Neutrophil (primary cell): Measurements from ENCODE around the gene KRTAP10-2.

ENCODE experiments used
- H3K27ac ChIP-seq: fragments of 200-600 bp; sonication (generic); 2 replicates; pipeline ENCODE4 v1.5.1; 2016; ENCODE audit warnings: mild to moderate bottlenecking, moderate library complexity
- H3K27me3 ChIP-seq: fragments of 200-600 bp; sonication (generic); 2 replicates; pipeline ENCODE4 v1.6.0; 2016; ENCODE audit warnings: mild to moderate bottlenecking
- H3K36me3 ChIP-seq: fragments of 200-600 bp; sonication (generic); 2 replicates; pipeline ENCODE4 v1.5.1; 2017
- H3K4me1 ChIP-seq, 2 experiments: fragments of 200-600 bp in 1 of 2; sonication (generic) in 1 of 2; 1 replicate in 1 of 2; 2 replicates in 1 of 2; pipeline versions ENCODE4 v1.5.1 to v1.6.1; 2013 to 2016; ENCODE audit warnings: low read depth in 1 of 2, low read length in 1 of 2, mild to moderate bottlenecking in 1 of 2, moderate library complexity in 1 of 2; ENCODE audit not compliant: control insufficient read depth in 1 of 2, insufficient read depth in 1 of 2
- H3K4me3 ChIP-seq, 2 experiments: fragments of 200-600 bp in 1 of 2; sonication (generic) in 1 of 2; 1 replicate in 1 of 2; 2 replicates in 1 of 2; pipeline ENCODE4 v1.5.1; 2013 to 2016; ENCODE audit warnings: low read depth in 1 of 2, low read length in 1 of 2, mild to moderate bottlenecking in 1 of 2, moderate library complexity in 1 of 2
- H3K9me3 ChIP-seq: fragments of 200-600 bp; sonication (generic); 2 replicates; pipeline ENCODE4 v1.5.1; 2016
- CTCF ChIP-seq: fragments of 200-600 bp; sonication (generic); IDR thresholded peaks from 2 replicates; pipeline ENCODE4 v1.5.1; 2016; ENCODE audit warnings: antibody characterized with exemption

Gene KRTAP10-2

DNA sequence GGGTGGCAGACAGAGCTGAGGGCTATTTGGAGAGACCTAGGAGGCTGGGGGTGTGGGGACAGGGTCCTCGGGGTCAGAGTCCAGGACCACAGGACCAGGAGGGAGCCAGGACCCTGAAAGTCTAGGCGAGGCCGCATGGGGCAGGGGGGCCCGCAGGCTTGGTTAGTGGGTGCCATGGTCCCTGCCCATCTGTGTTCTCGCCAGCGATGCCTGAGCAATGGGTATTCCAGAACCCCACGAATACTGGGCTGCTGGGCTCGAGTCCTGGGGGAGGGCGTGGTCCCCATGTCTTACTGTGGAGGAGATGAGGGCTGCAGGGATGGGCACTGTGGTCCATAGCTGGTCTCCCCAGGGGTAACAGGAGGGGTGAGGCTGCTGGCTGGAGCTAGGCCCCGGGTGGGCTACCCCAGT, 39.0 kb upstream of the KRTAP10-2 start:
- no peaks in the 10 kb centered on the region for H3K4me1 ChIP-seq
- no peak for TF ChIP-seq CTCF
- peaks cover 27% of the 10 kb centered on the region for H3K27me3 ChIP-seq
- H3K9me3 ChIP-seq = no peaks in the 10 kb centered on the region
- no peak overlapping the region for H3K27ac ChIP-seq
- no peaks in the 10 kb centered on the region for H3K36me3 ChIP-seq
- no peak overlapping the region for H3K4me3 ChIP-seq

DNA sequence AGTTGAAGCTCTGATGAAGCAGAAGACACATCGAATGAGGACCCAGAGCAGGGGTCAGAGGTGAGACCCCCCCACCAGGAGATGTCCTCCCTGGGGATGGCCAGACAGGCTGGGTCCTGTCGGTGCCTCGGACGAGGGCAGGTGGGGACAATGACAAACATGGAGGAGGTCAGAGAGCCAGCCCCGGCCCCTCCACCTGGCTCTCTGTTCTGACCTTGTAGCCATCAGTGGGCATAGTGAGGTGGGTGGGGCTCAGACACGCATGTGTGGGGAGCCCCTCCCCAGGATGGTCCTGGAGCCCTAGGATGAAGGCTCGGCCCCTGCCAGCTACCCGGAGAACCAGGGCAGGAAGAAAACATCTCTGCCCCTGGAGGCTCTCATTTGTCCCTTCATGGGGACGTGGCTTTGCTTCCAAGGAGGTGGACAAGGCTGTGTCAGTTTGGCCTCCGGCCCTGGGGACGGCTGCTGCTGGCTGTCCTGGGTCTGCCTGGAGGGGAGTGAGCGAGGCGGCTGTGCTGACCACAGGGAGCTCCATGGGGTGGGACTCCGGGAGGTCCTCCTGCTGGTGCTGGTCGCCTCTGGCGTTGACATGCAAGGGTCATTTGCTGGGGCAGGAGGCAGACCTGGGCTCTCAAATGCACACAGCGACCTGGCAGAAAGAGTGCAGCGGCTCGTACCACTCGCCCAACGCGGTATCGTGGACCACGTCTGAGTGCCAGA, 38.4 kb upstream of the KRTAP10-2 start:
- no peaks in the 10 kb centered on the region for H3K36me3 ChIP-seq
- H3K27me3 ChIP-seq = peaks cover 29% of the 10 kb centered on the region
- no peaks in the 10 kb centered on the region for H3K9me3 ChIP-seq
- H3K27ac ChIP-seq = no peak overlapping the region
- no peak for TF ChIP-seq CTCF
- no peak overlapping the region for H3K4me3 ChIP-seq
- H3K4me1 ChIP-seq = no peaks in the 10 kb centered on the region

- Histone ChIP-seq H3K36me3 (no peaks in the 10 kb centered on the region), H3K4me3 (no peak overlapping the region), H3K27ac (no peak overlapping the region), H3K27me3 (peaks cover 34% of the 10 kb centered on the region), H3K9me3 (no peaks in the 10 kb centered on the region), H3K4me1 (no peaks in the 10 kb centered on the region)
- TF ChIP-seq CTCF = no peak
These were observed 37.8 kb upstream of the KRTAP10-2 start for GRCh38 chr21:44589094-44589493.

DNA sequence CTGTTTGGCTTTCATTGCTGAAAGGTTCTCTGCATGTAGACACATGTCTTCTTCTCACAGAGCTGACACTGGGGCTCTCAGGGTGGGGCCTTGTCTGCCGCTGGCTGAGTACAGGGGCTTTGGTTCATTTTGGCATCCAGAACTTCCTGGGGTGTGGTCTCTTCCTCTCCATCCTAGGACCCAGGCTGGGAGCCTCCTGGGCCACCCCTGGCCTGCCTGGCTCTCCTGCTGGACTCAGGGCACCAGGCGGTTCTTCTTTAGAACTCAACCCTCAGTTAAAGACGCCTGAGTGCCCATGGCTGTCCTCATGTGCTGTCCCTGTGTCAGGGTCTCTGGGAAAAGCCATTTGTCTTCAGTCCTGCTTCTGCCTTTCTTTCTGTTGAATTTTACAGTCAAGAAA, 34.6 kb upstream of the KRTAP10-2 start:
- Histone ChIP-seq H3K9me3 (no peaks in the 10 kb centered on the region), H3K27ac (no peak overlapping the region), H3K36me3 (no peaks in the 10 kb centered on the region), H3K27me3 (peaks cover 26% of the 10 kb centered on the region), H3K4me1 (no peaks in the 10 kb centered on the region), H3K4me3 (no peak overlapping the region)
- TF ChIP-seq CTCF = no peak

- Histone ChIP-seq H3K4me1 (no peaks in the 10 kb centered on the region), H3K27me3 (peaks cover 37% of the 10 kb centered on the region), H3K27ac (no peak overlapping the region), H3K36me3 (no peaks in the 10 kb centered on the region), H3K9me3 (no peaks in the 10 kb centered on the region), H3K4me3 (no peak overlapping the region)
- no peak for TF ChIP-seq CTCF
These were observed 32.5 kb upstream of the KRTAP10-2 start for GRCh38 chr21:44583800-44584147.
